Right atrium auricular region (tissue), 2 donors: ENCODE measurements around the gene SRRM4. TPM values are rescaled to one million over a fixed set of nuclear protein-coding genes. Genes with fewer than 3 reads are reported as not detected.
A peak's percentile ranks its signal among the peaks of the same experiment; 100 is the strongest.

ENCODE experiments used
- DNase-seq: peaks from one replicate; pipeline ENCODE4 v3.0.0-alpha.2; 2019; ENCODE audit warnings: low spot score
- H3K27ac ChIP-seq, 2 donors: fragments of 200-600 bp; sonication (generic); 1 replicate in 1 of 2; 2 replicates in 1 of 2; pipeline ENCODE4 v1.5.1; 2016 to 2019
- H3K27me3 ChIP-seq, 2 donors: fragments of 200-600 bp; sonication (generic); one replicate each; pipeline versions ENCODE4 v1.5.1 to v1.6.0; 2017 to 2019
- H3K36me3 ChIP-seq: fragments of 200-600 bp; sonication (generic); one replicate; pipeline ENCODE4 v1.5.1; 2016
- H3K4me1 ChIP-seq, 2 donors: fragments of 200-600 bp; sonication (generic); one replicate each; pipeline versions ENCODE4 v1.5.1 to v1.6.0; 2017 to 2019
- H3K4me3 ChIP-seq, 2 donors: fragments of 200-600 bp; sonication (generic); 1 replicate in 1 of 2; 2 replicates in 1 of 2; pipeline ENCODE4 v1.5.1; 2017 to 2019; ENCODE audit warnings: mild to moderate bottlenecking in 1 of 2, moderate library complexity in 1 of 2
- H3K9me3 ChIP-seq, 2 donors: fragments of 200-600 bp; sonication (generic); one replicate each; pipeline ENCODE4 v1.5.1; 2019
- total RNA-seq, 2 donors: library from RNA; depleted of rRNA; stranded (reverse); fragments of >200 nt; gene quantifications; one replicate each; pipeline ENCODE4 v1.1.0, GENCODE V29; 2016
- TF ChIP-seq, protein P1 (sequence below), 2 donors: fragments of 200-600 bp; sonication (generic); IDR thresholded peaks; one replicate each; pipeline ENCODE4 v1.5.1; 2019; ENCODE audit warnings: antibody characterized with exemption in 2 of 2

Gene SRRM4
- total RNA-seq, 2 donors from 2014 or later: 0.08 TPM; not detected in 1

DNA sequence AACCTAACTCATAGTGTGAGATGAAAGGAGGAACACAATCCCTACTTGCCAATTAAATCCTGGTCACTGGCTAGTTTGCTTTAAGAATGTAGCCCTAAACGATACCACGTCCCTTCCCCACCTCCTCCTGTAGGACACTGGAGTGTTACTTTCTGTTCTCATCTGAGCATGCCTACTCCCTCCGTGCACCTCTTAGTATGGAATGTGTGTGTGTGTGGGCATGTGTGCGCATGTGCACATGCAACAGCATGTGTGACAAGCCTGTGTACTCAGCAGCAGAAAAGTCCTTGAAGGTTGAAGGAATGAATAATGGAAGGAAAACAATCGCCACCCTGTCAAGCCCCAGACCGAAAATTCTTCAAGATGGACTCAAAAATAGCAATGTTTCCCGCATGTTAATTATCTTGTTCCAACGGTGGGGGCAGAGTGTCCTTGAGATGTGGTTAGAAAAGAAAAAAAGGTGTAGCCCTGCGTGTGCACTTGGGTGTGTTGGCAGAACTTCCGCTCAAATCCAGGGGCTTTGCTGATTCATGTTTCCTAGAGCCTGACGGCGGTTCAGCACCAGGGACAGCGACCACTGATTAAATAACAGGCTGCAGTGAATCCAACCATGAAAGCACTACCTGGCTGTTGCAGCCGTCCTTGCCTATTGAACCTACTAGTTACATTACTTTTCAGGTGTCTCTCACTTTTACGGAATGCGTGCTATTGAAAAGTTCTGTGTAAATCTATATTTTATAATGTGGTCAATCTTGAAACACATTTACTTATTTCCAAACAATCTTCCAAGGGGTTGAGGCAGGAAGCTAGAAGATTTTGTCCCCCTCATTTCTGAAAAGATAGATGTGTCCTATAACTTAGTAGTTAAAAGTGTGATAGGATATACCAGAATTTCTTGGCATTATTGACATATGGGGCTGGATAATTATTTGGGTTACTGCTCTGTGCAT is 79.8 kb downstream of the SRRM4 start:
- DNase-seq: no peak
- no peaks in the 10 kb centered on the region for H3K4me1 ChIP-seq
- TF ChIP-seq, protein P1, sequence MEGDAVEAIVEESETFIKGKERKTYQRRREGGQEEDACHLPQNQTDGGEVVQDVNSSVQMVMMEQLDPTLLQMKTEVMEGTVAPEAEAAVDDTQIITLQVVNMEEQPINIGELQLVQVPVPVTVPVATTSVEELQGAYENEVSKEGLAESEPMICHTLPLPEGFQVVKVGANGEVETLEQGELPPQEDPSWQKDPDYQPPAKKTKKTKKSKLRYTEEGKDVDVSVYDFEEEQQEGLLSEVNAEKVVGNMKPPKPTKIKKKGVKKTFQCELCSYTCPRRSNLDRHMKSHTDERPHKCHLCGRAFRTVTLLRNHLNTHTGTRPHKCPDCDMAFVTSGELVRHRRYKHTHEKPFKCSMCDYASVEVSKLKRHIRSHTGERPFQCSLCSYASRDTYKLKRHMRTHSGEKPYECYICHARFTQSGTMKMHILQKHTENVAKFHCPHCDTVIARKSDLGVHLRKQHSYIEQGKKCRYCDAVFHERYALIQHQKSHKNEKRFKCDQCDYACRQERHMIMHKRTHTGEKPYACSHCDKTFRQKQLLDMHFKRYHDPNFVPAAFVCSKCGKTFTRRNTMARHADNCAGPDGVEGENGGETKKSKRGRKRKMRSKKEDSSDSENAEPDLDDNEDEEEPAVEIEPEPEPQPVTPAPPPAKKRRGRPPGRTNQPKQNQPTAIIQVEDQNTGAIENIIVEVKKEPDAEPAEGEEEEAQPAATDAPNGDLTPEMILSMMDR (IDR thresholded peaks at IDR 0.05): no peak
- no peaks in the 10 kb centered on the region for H3K27me3 ChIP-seq
- H3K36me3 ChIP-seq: no peaks in the 10 kb centered on the region
- H3K4me3 ChIP-seq: no peak overlapping the region
- H3K27ac ChIP-seq: no peak overlapping the region
- H3K9me3 ChIP-seq: no peaks in the 10 kb centered on the region

DNA sequence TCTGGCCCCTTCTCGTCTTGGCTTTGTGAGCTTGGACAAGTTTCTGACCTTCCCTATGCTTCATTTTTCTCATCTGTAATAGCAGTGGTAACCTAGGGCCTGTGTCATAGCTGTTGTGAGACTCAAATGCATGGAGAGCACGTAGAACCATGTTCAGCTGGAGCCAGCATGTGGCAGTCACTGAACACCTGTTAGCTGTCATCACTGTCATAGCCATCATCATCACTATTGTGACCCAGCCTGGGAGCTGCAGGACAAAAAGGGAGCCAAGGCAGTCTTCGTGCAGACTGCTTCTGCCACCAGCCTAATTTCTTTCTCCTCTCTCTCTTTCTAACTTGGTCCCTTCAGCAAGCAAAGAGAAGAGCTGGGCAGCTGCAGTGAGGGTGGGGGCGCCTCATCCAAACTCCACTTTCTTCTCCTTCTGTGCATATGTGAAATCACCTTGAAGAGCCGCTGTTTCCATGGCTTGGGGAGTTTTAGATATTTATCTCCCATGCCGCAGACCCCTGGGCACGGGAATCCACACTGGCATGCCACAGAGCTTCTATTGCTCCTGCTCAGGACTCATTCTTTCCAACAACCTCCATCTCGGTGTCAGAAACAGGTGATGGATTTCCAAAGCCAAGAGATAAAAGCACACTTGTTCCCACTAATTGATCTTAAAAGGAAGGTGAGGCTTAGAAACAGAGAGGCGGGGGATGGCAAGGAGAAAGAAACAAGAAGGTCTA is 87.0 kb downstream of the SRRM4 start:
- DNase-seq: no peak
- H3K4me1 ChIP-seq: peaks cover 0 to 10% of the 10 kb centered on the region in 2 donors
- H3K27me3 ChIP-seq: no peaks in the 10 kb centered on the region
- no peak overlapping the region for H3K4me3 ChIP-seq
- H3K27ac ChIP-seq: peak overlapping the region in 1 of 2 donors; percentile 41
- H3K9me3 ChIP-seq: no peaks in the 10 kb centered on the region
- TF ChIP-seq, protein P1 (IDR thresholded peaks at IDR 0.05): no peak
- H3K36me3 ChIP-seq: no peaks in the 10 kb centered on the region

DNA sequence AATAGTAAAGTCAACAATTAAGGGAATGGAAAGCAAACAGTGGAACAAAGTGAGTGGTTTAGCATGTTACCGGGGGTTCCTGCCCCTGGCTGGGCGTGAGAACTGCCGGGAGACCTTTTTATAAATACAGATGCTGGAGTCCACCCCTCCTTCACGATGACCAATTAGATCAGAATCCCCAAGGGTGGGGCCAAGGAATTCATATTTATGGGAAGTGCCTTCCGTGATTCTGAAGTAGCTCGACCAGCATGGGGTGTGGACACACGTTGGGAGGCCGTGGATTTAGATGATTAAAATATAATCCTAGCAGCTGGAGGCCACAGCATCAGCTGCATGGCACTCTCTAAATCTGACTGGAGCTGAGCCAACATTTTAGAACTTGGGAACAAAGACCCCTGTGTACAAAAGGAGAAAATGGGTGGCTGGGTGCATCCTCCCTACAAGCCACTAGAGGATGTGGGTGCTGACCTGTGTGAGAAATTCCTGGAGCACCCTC is 87.9 kb downstream of the SRRM4 start:
- Histone ChIP-seq H3K27ac (no peak overlapping the region), H3K36me3 (no peaks in the 10 kb centered on the region), H3K4me3 (no peak overlapping the region), H3K9me3 (no peaks in the 10 kb centered on the region), H3K27me3 (no peaks in the 10 kb centered on the region), H3K4me1 (peaks cover 0 to 10% of the 10 kb centered on the region in 2 donors)
- no peak for DNase-seq
- TF ChIP-seq, protein P1 (IDR thresholded peaks at IDR 0.05): no peak

DNA sequence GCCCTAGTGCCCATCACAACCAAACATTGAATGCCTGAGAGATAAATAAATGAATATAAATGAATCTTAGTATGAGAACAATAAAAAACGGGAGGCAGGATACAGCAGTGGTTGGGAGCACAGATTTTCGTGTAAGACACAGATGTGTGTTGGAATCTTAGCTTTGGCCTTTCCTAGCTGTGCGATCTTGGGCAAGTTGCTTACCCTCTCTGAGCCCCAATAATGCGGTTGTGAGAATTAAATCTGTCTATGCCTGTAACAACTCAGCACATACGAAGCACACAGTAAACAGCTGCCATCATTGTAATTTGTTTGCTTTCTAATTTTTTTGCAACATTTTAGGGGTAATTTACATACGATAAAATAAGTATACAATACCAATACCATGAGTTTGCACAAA is 89.8 kb downstream of the SRRM4 start:
- H3K27me3 ChIP-seq: no peaks in the 10 kb centered on the region
- TF ChIP-seq, protein P1 (IDR thresholded peaks at IDR 0.05): no peak
- peak overlapping the region in 1 of 2 donors; percentile 73 for H3K27ac ChIP-seq
- DNase-seq: no peak
- H3K9me3 ChIP-seq: no peaks in the 10 kb centered on the region
- H3K4me3 ChIP-seq: no peak overlapping the region
- H3K36me3 ChIP-seq: no peaks in the 10 kb centered on the region
- H3K4me1 ChIP-seq: peaks cover 0 to 10% of the 10 kb centered on the region in 2 donors

DNA sequence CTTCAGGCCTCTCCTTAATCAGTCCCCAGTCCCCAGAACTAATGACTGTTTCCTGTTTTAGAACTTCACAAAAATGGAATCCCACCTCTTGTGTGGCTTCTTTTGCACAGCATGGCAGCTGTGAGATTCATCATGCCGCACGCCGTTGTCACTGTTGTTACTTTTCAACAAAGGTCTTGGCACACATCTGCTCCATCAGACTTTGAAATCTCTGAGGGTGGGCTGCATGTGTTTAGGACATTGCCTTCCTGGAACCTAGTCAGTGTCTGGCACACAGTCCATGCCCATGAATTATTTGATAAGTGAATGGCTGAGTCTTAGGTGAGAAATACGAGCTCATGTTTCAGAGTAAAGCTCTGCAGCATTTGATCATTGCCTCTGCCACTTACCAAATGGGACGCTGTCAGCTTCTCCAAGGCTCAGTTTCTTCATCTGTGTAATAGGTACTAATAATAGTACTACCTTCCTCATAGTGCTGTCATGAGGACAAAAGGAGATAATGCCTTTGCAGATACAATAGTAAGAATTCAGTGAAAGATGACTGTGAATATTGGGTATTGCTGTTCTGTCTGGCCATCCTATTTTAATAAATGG is 90.4 kb downstream of the SRRM4 start:
- Histone ChIP-seq H3K36me3 (no peaks in the 10 kb centered on the region), H3K27ac (peak overlapping the region in 1 of 2 donors; percentile 73), H3K4me3 (no peak overlapping the region), H3K4me1 (peaks cover 0 to 10% of the 10 kb centered on the region in 2 donors), H3K9me3 (no peaks in the 10 kb centered on the region), H3K27me3 (no peaks in the 10 kb centered on the region)
- TF ChIP-seq, protein P1 (IDR thresholded peaks at IDR 0.05): no peak
- DNase-seq: no peak
